CD14-positive monocyte (primary cell): ENCODE data around the gene SLC25A21. TPM values are rescaled to one million over a fixed set of nuclear protein-coding genes. Genes with fewer than 3 reads are reported as not detected.

Experiments
- DNase-seq, 3 donors: peaks; one replicate each; pipeline ENCODE4 v3.0.0-alpha.2; 2011 to 2022
- H2AFZ ChIP-seq: 2 replicates; pipeline ENCODE4 v1.6.0; 2012; ENCODE audit warnings: mild to moderate bottlenecking, low read depth, low read length, inconsistent platforms; ENCODE audit not compliant: insufficient read depth, poor library complexity, severe bottlenecking
- H3K27ac ChIP-seq, 2 donors: 1 replicate in 1 of 2; 2 replicates in 1 of 2; pipeline ENCODE4 v1.5.1; 2012 to 2013; ENCODE audit warnings: low read length in 2 of 2, control low read depth in 1 of 2, inconsistent platforms in 1 of 2, low read depth in 1 of 2, mild to moderate bottlenecking in 1 of 2
- H3K27me3 ChIP-seq, 2 donors: one replicate each; pipeline versions ENCODE4 v1.6.0 to v1.6.1; 2011 to 2013; ENCODE audit warnings: low read length in 2 of 2; ENCODE audit not compliant: control insufficient read depth in 2 of 2, insufficient read depth in 2 of 2
- H3K36me3 ChIP-seq, 2 donors: replicated peaks in 1 of 2; 1 replicate in 1 of 2; 2 replicates in 1 of 2; pipeline versions ENCODE4 v1.5.1 to v1.6.1; 2012 to 2013; ENCODE audit warnings: low read length in 2 of 2, control low read depth in 1 of 2, inconsistent platforms in 1 of 2, mild to moderate bottlenecking in 1 of 2; ENCODE audit not compliant: insufficient read depth in 2 of 2, control insufficient read depth in 1 of 2
- H3K4me1 ChIP-seq, 2 donors: 1 replicate in 1 of 2; 2 replicates in 1 of 2; pipeline versions ENCODE4 v1.5.1 to v1.6.1; 2012 to 2013; ENCODE audit warnings: low read length in 2 of 2, control low read depth in 1 of 2, inconsistent platforms in 1 of 2, mild to moderate bottlenecking in 1 of 2, moderate library complexity in 1 of 2; ENCODE audit not compliant: insufficient read depth in 2 of 2, control insufficient read depth in 1 of 2
- H3K4me2 ChIP-seq: replicated peaks from 2 replicates; pipeline ENCODE3; 2012; ENCODE audit warnings: low read length, moderate library complexity, mild to moderate bottlenecking; ENCODE audit not compliant: poor library complexity, severe bottlenecking; ENCODE audit errors: extremely low read depth
- H3K4me3 ChIP-seq, 3 experiments: fragments of 200-600 bp in 1 of 3; sonication (generic) in 1 of 3; replicated peaks in 1 of 3; 1 replicate in 2 of 3; 2 replicates in 1 of 3; pipeline ENCODE4 v1.5.1; 2011 to 2013; ENCODE audit warnings: low read length in 3 of 3, mild to moderate bottlenecking in 3 of 3, control low read depth in 2 of 3, low read depth in 2 of 3, inconsistent platforms in 1 of 3, moderate library complexity in 1 of 3
- H3K79me2 ChIP-seq: 2 replicates; pipeline ENCODE4 v1.6.0; 2012; ENCODE audit warnings: mild to moderate bottlenecking, control low read depth, inconsistent platforms, low read length, moderate library complexity; ENCODE audit not compliant: insufficient read depth
- H3K9ac ChIP-seq: 2 replicates; pipeline ENCODE4 v1.6.0; 2017; ENCODE audit warnings: low read length, mild to moderate bottlenecking; ENCODE audit not compliant: insufficient read depth, poor library complexity, severe bottlenecking
- H3K9me3 ChIP-seq, 2 donors: replicated peaks in 1 of 2; 1 replicate in 1 of 2; 2 replicates in 1 of 2; pipeline versions ENCODE4 v1.5.1 to v1.6.1; 2012 to 2013; ENCODE audit warnings: low read length in 2 of 2, control low read depth in 1 of 2; ENCODE audit not compliant: control insufficient read depth in 1 of 2, insufficient read depth in 1 of 2
- H4K20me1 ChIP-seq: 2 replicates; pipeline ENCODE4 v1.6.0; 2012; ENCODE audit warnings: mild to moderate bottlenecking, low read length, control low read depth, moderate library complexity; ENCODE audit not compliant: insufficient read depth
- H3K27ac Mint-ChIP-seq, 7 donors: one replicate each; pipeline ENCODE4 v1.8.0; 2020; ENCODE audit warnings: mild to moderate bottlenecking in 7 of 7, mixed read lengths in 7 of 7, moderate library complexity in 6 of 7, inconsistent platforms in 2 of 7
- H3K27me3 Mint-ChIP-seq, 3 donors: one replicate each; pipeline ENCODE4 v1.8.0; 2021 to 2022; ENCODE audit warnings: low read depth in 3 of 3, mild to moderate bottlenecking in 3 of 3, mixed read lengths in 3 of 3, moderate library complexity in 3 of 3, inconsistent platforms in 1 of 3
- H3K36me3 Mint-ChIP-seq, 2 donors: one replicate each; pipeline ENCODE4 v1.8.0; 2020; ENCODE audit warnings: mixed read lengths in 2 of 2, inconsistent platforms in 1 of 2, mild to moderate bottlenecking in 1 of 2
- H3K4me1 Mint-ChIP-seq: one replicate; pipeline ENCODE4 v1.8.0; 2020; ENCODE audit warnings: mild to moderate bottlenecking, mixed read lengths
- H3K4me3 Mint-ChIP-seq, 2 donors: one replicate each; pipeline ENCODE4 v1.8.0; 2020; ENCODE audit warnings: mild to moderate bottlenecking in 2 of 2, mixed read lengths in 2 of 2, moderate library complexity in 1 of 2
- H3K9me3 Mint-ChIP-seq, 7 donors: one replicate each; pipeline ENCODE4 v1.8.0; 2020 to 2022; ENCODE audit warnings: mixed read lengths in 7 of 7, mild to moderate bottlenecking in 6 of 7, moderate library complexity in 6 of 7, inconsistent platforms in 2 of 7
- CTCF ChIP-seq: fragments of 200-600 bp; IDR thresholded peaks from one replicate; pipeline ENCODE4 v1.8.0; 2022; ENCODE audit warnings: antibody characterized with exemption, mild to moderate bottlenecking
- WGBS: methylation state at CpG from one replicate; pipeline ENCODE4 v1.1.5; 2013; ENCODE audit warnings: missing lambda C conversion rate; ENCODE audit not compliant: insufficient coverage; 5-methylcytosine and 5-hydroxymethylcytosine counted together
- intact Hi-C, 2 donors: fragments of 100-400 bp; cut with micrococcal nuclease; formaldehyde crosslinking; loops; one replicate each; pipeline versions ENCODE4 v1.15.0 to v1.15.1; 2023
- polyA plus RNA-seq, 3 donors: library from polyadenylated mRNA; depleted of rRNA in 1 of 3; unstranded in 2 of 3; stranded (reverse) in 1 of 3; fragments of 300-500 nt in 2 of 3; fragments of >200 nt in 1 of 3; fragmentation: Illumina TruSeq in 2 of 3; gene quantifications; 1 replicate in 2 of 3; 2 replicates in 1 of 3; pipeline ENCODE4 v1.2.3, GENCODE V29; 2012 to 2021

SLC25A21 gene
- polyA plus RNA-seq, 3 donors = not detected

- Histone ChIP-seq H3K27ac (no peak overlapping the region), H3K4me1 (no peaks in the 10 kb centered on the region), H4K20me1 (no peaks in the 10 kb centered on the region), H2AFZ (no peak overlapping the region), H3K9me3 (no peaks in the 10 kb centered on the region), H3K79me2 (no peaks in the 10 kb centered on the region), H3K9ac (no peak overlapping the region), H3K27me3 (no peaks in the 10 kb centered on the region), H3K4me2 (no peak overlapping the region), H3K4me3 (no peak overlapping the region), H3K36me3 (no peaks in the 10 kb centered on the region)
- H3K9me3 Mint-ChIP-seq = peaks cover 0 to 3% (median 0%) of the 10 kb centered on the region in 7 donors
- no peak overlapping the region for H3K27ac Mint-ChIP-seq
- no peaks in the 10 kb centered on the region for H3K36me3 Mint-ChIP-seq
- no peak overlapping the region for H3K4me3 Mint-ChIP-seq
- TF ChIP-seq CTCF = no peak
- intact Hi-C loops = no loop called here
- H3K4me1 Mint-ChIP-seq = no peaks in the 10 kb centered on the region
- H3K27me3 Mint-ChIP-seq = peaks cover 0 to 1% (median 0%) of the 10 kb centered on the region in 3 donors
- DNase-seq = no peak
Measured at GRCh38 chr14:36724162-36724561, 448.2 kb downstream of the SLC25A21 start.

DNA sequence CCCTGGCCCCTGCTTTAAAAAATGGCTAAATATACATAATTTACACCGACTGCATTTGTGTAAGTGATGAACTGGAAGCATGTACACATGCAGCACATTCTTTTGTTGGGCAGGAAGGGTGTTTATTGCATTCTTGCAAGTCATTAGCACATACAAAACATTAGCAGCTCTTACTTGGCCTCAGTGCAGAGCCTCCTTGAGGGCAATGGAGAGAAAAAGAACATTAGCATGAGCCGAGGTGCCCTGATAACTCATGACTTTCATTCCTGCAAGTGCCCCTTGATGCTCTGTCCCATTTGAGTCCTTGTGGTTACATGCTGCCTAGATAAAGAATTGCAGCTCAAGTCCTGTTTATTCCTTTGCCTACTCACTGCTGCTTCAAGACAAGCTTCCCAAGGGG, 448.9 kb downstream of the SLC25A21 start:
- WGBS = 70% methylated on average over 1 of the region's 2 CpGs
- peaks cover 0 to 3% (median 0%) of the 10 kb centered on the region in 7 donors for H3K9me3 Mint-ChIP-seq
- Histone ChIP-seq H3K9me3 (no peaks in the 10 kb centered on the region), H3K79me2 (no peaks in the 10 kb centered on the region), H3K9ac (no peak overlapping the region), H3K4me2 (no peak overlapping the region), H3K4me1 (no peaks in the 10 kb centered on the region), H3K27ac (no peak overlapping the region), H3K36me3 (no peaks in the 10 kb centered on the region), H4K20me1 (no peaks in the 10 kb centered on the region), H3K27me3 (no peaks in the 10 kb centered on the region), H3K4me3 (no peak overlapping the region), H2AFZ (no peak overlapping the region)
- peaks cover 0 to 1% (median 0%) of the 10 kb centered on the region in 3 donors for H3K27me3 Mint-ChIP-seq
- H3K36me3 Mint-ChIP-seq = no peaks in the 10 kb centered on the region
- H3K4me3 Mint-ChIP-seq = no peak overlapping the region
- no peak for TF ChIP-seq CTCF
- no peak overlapping the region for H3K27ac Mint-ChIP-seq
- no peaks in the 10 kb centered on the region for H3K4me1 Mint-ChIP-seq
- intact Hi-C loops = no loop called here
- no peak for DNase-seq
